ENCODE measurements around the gene MAMDC2. TPM values are rescaled to one million over a fixed set of nuclear protein-coding genes. Genes with fewer than 3 reads are reported as not detected.

Gene MAMDC2
- total RNA-seq, 1 experiment from 2014 or later: 1.2 TPM

DNA sequence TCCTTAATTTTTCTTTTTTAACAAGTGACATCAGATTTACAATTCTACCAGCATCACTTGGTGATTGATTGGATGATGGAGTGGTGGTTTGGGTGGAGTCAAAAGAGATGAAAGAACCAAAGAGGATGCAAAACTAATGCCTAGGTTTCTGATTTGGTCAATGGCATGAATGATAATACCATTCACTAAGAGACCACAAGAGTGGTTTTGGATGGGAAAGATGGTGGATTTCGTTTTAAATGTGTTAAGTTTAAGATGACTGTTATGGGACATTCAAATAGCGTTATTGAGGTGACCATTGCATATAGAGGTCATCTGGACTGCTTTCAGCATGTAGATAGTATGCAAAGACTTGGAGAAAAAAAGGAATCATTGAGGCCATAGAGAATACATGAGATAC, 218.7 kb downstream of the MAMDC2 start (continued):
- TF ChIP-seq, protein P1, sequence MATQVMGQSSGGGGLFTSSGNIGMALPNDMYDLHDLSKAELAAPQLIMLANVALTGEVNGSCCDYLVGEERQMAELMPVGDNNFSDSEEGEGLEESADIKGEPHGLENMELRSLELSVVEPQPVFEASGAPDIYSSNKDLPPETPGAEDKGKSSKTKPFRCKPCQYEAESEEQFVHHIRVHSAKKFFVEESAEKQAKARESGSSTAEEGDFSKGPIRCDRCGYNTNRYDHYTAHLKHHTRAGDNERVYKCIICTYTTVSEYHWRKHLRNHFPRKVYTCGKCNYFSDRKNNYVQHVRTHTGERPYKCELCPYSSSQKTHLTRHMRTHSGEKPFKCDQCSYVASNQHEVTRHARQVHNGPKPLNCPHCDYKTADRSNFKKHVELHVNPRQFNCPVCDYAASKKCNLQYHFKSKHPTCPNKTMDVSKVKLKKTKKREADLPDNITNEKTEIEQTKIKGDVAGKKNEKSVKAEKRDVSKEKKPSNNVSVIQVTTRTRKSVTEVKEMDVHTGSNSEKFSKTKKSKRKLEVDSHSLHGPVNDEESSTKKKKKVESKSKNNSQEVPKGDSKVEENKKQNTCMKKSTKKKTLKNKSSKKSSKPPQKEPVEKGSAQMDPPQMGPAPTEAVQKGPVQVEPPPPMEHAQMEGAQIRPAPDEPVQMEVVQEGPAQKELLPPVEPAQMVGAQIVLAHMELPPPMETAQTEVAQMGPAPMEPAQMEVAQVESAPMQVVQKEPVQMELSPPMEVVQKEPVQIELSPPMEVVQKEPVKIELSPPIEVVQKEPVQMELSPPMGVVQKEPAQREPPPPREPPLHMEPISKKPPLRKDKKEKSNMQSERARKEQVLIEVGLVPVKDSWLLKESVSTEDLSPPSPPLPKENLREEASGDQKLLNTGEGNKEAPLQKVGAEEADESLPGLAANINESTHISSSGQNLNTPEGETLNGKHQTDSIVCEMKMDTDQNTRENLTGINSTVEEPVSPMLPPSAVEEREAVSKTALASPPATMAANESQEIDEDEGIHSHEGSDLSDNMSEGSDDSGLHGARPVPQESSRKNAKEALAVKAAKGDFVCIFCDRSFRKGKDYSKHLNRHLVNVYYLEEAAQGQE (IDR thresholded peaks at IDR 0.05; ENCODE audit: low read depth): no peak
- TF ChIP-seq, protein P2, sequence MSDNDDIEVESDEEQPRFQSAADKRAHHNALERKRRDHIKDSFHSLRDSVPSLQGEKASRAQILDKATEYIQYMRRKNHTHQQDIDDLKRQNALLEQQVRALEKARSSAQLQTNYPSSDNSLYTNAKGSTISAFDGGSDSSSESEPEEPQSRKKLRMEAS (IDR thresholded peaks at IDR 0.05): no peak
- TF ChIP-seq SP1 (IDR thresholded peaks at IDR 0.05; ENCODE audit: low read depth) (no peak), SRF (IDR thresholded peaks at IDR 0.05; ENCODE audit: low read depth) (no peak)

DNA sequence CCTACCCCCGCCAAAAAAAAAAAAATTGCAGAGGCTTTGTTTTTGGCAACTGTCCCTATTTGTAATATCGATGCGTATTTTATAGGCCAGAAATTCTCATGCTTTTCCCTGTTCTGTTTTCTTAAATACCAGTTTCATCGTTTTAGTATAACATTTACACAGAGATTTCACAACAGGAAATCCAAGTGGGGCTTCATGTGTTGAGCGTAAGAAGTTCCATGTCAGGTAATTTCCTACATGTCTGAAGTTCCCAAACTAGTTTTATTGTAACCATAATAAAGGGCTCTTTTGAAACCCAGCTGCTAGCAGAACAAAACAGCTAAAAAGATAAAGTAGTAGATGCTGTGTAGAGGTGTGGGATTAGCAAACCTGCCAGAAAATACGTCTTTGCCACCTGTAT, 219.3 kb downstream of the MAMDC2 start:
- DNase-seq (ENCODE audit: low read depth, low spot score): no peak

More for the DNA sequence above, 219.3 kb downstream of the MAMDC2 start:
- peaks cover 18% of the 10 kb centered on the region; the same call in 1 of the 2 replicates for H4K20me1 ChIP-seq (ENCODE audit: insufficient read depth)
- no peak overlapping the region for H3K9ac ChIP-seq (ENCODE audit: low read length)
- H3K79me2 ChIP-seq (ENCODE audit: insufficient read depth, low read length): peaks cover 92% of the 10 kb centered on the region
- TF ChIP-seq FOSL1 (IDR thresholded peaks at IDR 0.05; ENCODE audit: low read depth) (no peak), EZH2 (IDR thresholded peaks at IDR 0.05) (no peak), TCF7L2 (IDR thresholded peaks at IDR 0.05; ENCODE audit: borderline replicate concordance, extremely low read depth, insufficient read depth, insufficient read length) (no peak), POLR2AphosphoS5 (IDR thresholded peaks at IDR 0.05; ENCODE audit: low read depth, low read length) (no peak), SIN3A (IDR thresholded peaks at IDR 0.05; ENCODE audit: low read depth) (no peak), CEBPB (IDR thresholded peaks at IDR 0.05; ENCODE audit: low read depth) (no peak), ZNF274 (IDR thresholded peaks at IDR 0.05; ENCODE audit: low read depth, low read length) (no peak), JUND (IDR thresholded peaks at IDR 0.05) (no peak), CBX3 (IDR thresholded peaks at IDR 0.05; ENCODE audit: low read depth) (no peak)
- TF ChIP-seq, protein P1 (IDR thresholded peaks at IDR 0.05; ENCODE audit: low read depth): no peak
- H3K27ac ChIP-seq (ENCODE audit: low read depth, low read length): no peak overlapping the region
- intact Hi-C loops (cut with micrococcal nuclease): no loop called here
- peaks cover 5 to 22% of the 10 kb centered on the region in 2 experiments; a peak in 3 of 4 replicates for H3K4me1 ChIP-seq (ENCODE audit: control insufficient read depth in 1 of 2, insufficient read depth in 2 of 2, low read length in 2 of 2)
- ATAC-seq: no peak
- POLR2A ChIA-PET: no interaction called here
- peaks cover 45% of the 10 kb centered on the region in 2 experiments for H3K36me3 ChIP-seq (ENCODE audit: control insufficient read depth in 1 of 2, insufficient read depth in 2 of 2, low read length in 2 of 2)
- RAD21 ChIA-PET (ENCODE audit: low non-redundant PET in 1 of 2, low total read pairs in 2 of 2, uncharacterized antibody in 2 of 2, unreplicated experiment in 2 of 2): no interaction called here
- H3K4me2 ChIP-seq (ENCODE audit: low read length): no peak overlapping the region
- H3K4me3 ChIP-seq (replicated peaks in 1 of 2; ENCODE audit: low read depth in 1 of 2, low read length in 2 of 2): no peak overlapping the region
- CTCF ChIA-PET: no interaction called here
- no TSS peak for BruUV-seq (replicated peaks)
- no peak overlapping the region for H2AFZ ChIP-seq (ENCODE audit: low read depth, low read length, poor library complexity, severe bottlenecking)
- no peaks in the 10 kb centered on the region for H3K9me3 ChIP-seq (ENCODE audit: control insufficient read depth in 1 of 2, insufficient read depth in 1 of 2, low read depth in 1 of 2, low read length in 2 of 2)
- no peaks in the 10 kb centered on the region for H3K27me3 ChIP-seq (ENCODE audit: insufficient read depth, low read length)
- H3K9me2 ChIP-seq (ENCODE audit: insufficient read depth): no peaks in the 10 kb centered on the region

Measured in HCT116 (cell line).